ENCODE results near the gene GPR45.
"Not testable (repeated sequence)": the region's sequence is repeated elsewhere in the genome, so short reads cannot be mapped to it uniquely, and the experiment has no call there.

GPR45 gene

GRCh38 chr2:105248316-105249070 lies 7.0 kb downstream of the GPR45 start:
- no peak for DNase-seq (ENCODE audit: extremely low spot score)
- ChIA-PET CTCF (interaction anchor here (1.0 kb wide), 1 partner anchor 10 kb away, joined by 4 read pairs; no protein-coding TSS in a partner anchor), POLR2A (no interaction called here)
- no peak for TF ChIP-seq CTBP1 (IDR thresholded peaks at IDR 0.05; ENCODE audit: borderline replicate concordance)

GRCh38 chr2:105249181-105249580 lies 7.6 kb downstream of the GPR45 start:
- ChIA-PET CTCF (no interaction called here), POLR2A (no interaction called here)
- DNase-seq (ENCODE audit: extremely low spot score), result no peak
- no peak for TF ChIP-seq ELF4 (IDR thresholded peaks at IDR 0.05)
- no peak for TF ChIP-seq NFRKB (IDR thresholded peaks at IDR 0.05)
- no peak for TF ChIP-seq SUZ12 (IDR thresholded peaks at IDR 0.05)
- no peak for TF ChIP-seq ARNT (IDR thresholded peaks at IDR 0.05)
- no peak for TF ChIP-seq LEF1 (IDR thresholded peaks at IDR 0.05; ENCODE audit: borderline replicate concordance)
- TF ChIP-seq, protein P1, sequence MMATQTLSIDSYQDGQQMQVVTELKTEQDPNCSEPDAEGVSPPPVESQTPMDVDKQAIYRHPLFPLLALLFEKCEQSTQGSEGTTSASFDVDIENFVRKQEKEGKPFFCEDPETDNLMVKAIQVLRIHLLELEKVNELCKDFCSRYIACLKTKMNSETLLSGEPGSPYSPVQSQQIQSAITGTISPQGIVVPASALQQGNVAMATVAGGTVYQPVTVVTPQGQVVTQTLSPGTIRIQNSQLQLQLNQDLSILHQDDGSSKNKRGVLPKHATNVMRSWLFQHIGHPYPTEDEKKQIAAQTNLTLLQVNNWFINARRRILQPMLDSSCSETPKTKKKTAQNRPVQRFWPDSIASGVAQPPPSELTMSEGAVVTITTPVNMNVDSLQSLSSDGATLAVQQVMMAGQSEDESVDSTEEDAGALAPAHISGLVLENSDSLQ (IDR thresholded peaks at IDR 0.05), result no peak
- no peak for TF ChIP-seq BHLHE40 (IDR thresholded peaks at IDR 0.05; ENCODE audit: borderline replicate concordance)
- TF ChIP-seq FOXM1 (IDR thresholded peaks at IDR 0.05; ENCODE audit: borderline replicate concordance), result no peak
- no peak for TF ChIP-seq HDGF (IDR thresholded peaks at IDR 0.05; ENCODE audit: borderline replicate concordance)
- TF ChIP-seq FOXA1 (IDR thresholded peaks at IDR 0.05), result no peak
- TF ChIP-seq CTBP1 (IDR thresholded peaks at IDR 0.05; ENCODE audit: borderline replicate concordance), result no peak
- no peak for TF ChIP-seq SP1 (IDR thresholded peaks at IDR 0.05)
- TF ChIP-seq TARDBP (IDR thresholded peaks at IDR 0.05), result no peak
- no peak for TF ChIP-seq ZNF384 (IDR thresholded peaks at IDR 0.05)

DNA sequence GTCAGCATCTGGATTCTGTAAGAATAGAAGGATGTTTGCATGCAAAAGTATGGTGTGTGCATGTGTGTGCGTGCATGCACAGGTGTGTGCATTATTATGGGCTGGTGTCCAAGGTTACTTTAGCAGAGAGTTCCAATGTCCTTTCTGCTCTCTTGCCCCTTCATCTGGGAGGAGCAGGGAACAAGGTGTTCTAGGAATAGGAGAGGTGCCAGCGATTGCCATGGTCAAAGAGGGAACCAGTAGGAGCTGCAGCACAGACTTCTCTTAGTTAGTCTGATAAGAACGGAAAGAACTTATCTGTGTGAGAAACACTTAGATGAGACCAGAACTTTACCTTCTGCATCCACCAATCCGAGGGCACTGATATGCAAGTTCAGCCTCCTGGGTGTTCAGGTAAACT lies 8.3 kb downstream of the GPR45 start:
- POLR2A ChIA-PET, result no interaction called here
- DNase-seq (ENCODE audit: extremely low spot score), result no peak
- TF ChIP-seq ELF4 (IDR thresholded peaks at IDR 0.05) (no peak), BHLHE40 (IDR thresholded peaks at IDR 0.05; ENCODE audit: borderline replicate concordance) (no peak), FOXM1 (IDR thresholded peaks at IDR 0.05; ENCODE audit: borderline replicate concordance) (no peak), ZNF384 (IDR thresholded peaks at IDR 0.05) (no peak), SUZ12 (IDR thresholded peaks at IDR 0.05) (no peak), FOXK2 (IDR thresholded peaks at IDR 0.05) (no peak), L3MBTL2 (conservative IDR thresholded peaks at IDR 0.05) (no peak), SP1 (IDR thresholded peaks at IDR 0.05) (no peak), CTBP1 (IDR thresholded peaks at IDR 0.05; ENCODE audit: borderline replicate concordance) (no peak), LEF1 (IDR thresholded peaks at IDR 0.05; ENCODE audit: borderline replicate concordance) (no peak), ARNT (IDR thresholded peaks at IDR 0.05) (no peak), HDGF (IDR thresholded peaks at IDR 0.05; ENCODE audit: borderline replicate concordance) (no peak), TARDBP (IDR thresholded peaks at IDR 0.05) (no peak), NFRKB (IDR thresholded peaks at IDR 0.05) (no peak), FOXA1 (IDR thresholded peaks at IDR 0.05) (no peak)
- TF ChIP-seq, protein P1 (IDR thresholded peaks at IDR 0.05), result no peak
- CTCF ChIA-PET, result no interaction called here

DNA sequence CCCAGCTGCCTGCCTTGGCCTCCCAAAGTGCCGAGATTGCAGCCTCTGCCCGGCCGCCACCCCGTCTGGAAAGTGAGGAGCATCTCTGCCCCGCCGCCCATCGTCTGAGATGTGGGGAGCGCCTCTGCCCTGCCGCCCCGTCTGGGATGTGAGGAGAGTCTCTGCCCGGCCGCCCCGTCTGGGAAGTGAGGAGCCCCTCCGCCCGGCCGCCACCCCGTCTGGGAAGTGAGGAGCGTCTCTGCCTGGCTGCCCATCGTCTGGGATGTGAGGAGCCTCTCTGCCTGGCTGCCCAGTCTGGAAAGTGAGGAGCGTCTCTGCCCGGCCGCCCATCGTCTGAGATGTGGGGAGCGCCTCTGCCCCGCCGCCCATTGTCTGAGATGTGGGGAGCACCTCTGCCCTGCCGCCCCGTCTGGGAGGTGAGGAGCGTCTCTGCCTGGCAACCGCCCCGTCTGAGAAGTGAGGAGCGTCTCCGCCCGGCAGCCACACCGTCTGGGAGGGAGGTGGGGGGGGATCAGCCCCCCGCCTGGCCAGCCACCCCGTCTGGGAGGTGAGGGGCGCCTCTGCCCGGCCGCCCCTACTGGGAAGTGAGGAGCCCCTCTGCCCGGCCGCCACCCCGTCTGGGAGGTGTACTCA lies 9.6 kb downstream of the GPR45 start:
- CTCF ChIA-PET; POLR2A ChIA-PET; DNase-seq (ENCODE audit: extremely low spot score): not testable (repeated sequence)

DNA sequence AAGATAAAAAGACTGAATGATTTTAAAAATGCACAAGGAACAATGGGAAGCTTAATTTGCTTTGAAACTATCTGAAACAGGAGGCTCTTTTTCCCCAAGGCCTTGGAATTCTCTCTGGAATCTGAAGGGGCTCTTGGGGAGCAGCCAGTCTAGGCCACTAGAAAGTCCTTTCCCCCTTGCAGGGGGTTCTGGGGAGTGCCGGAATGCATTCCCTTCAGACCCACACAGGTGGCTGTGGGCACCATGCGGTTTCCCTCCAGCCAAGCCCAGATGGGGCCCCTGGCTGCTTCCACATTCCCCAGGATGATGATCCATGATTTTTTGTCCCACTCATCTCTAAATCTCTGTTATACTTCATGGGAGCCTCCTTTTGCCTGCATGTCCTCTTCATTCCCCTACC lies 10.7 kb downstream of the GPR45 start:
- TF ChIP-seq HDGF (IDR thresholded peaks at IDR 0.05; ENCODE audit: borderline replicate concordance) (no peak), SP1 (IDR thresholded peaks at IDR 0.05) (no peak), TARDBP (IDR thresholded peaks at IDR 0.05) (no peak), ZNF384 (IDR thresholded peaks at IDR 0.05) (no peak), NFRKB (IDR thresholded peaks at IDR 0.05) (no peak), FOXA1 (IDR thresholded peaks at IDR 0.05) (no peak), FOXM1 (IDR thresholded peaks at IDR 0.05; ENCODE audit: borderline replicate concordance) (no peak)
- POLR2A ChIA-PET, result no interaction called here
- CTCF ChIA-PET, result no interaction called here
- no peak for DNase-seq (ENCODE audit: extremely low spot score)

DNA sequence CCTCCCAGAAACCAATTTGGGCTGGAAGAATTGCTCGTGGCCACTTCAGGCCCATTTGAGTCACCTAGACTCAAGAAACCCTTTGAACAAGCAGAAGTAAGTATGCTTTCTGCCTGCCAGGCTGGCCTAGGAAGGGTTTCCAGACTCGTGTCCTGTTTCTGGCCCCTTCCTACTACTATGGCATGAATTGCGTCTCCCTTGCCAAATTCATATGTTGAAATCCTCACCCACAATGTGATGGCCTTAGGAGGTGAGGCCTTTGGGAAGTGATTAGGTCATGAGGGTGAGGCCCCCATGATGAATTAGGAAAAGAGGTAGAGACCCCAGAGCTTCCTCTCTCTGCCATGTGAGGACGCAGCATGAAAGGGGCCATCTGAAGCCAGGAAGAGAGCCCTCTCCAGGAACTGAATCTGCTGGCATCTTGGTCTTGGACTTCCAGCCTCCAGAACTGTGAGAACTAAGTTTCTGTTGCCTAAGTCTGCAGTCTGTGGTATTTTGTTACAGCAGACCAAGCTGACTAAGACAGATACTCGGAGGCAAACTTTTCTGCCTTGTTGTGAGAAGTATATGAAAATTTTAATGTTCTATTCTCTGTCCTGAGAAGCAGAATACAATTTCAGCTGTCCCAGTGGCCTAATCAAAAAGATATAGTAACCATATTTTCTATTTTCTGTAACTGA lies 13.1 kb downstream of the GPR45 start:
- CTCF ChIA-PET, result interaction anchor here (0.6 kb wide), 1 partner anchor 566 kb away, joined by 3 read pairs; no protein-coding TSS in a partner anchor
- POLR2A ChIA-PET, result no interaction called here
- TF ChIP-seq FOXA1 (IDR thresholded peaks at IDR 0.05) (no peak), FOXK2 (IDR thresholded peaks at IDR 0.05) (no peak), HDGF (IDR thresholded peaks at IDR 0.05; ENCODE audit: borderline replicate concordance) (no peak), ZNF384 (IDR thresholded peaks at IDR 0.05) (no peak), BHLHE40 (IDR thresholded peaks at IDR 0.05; ENCODE audit: borderline replicate concordance) (no peak), CTBP1 (IDR thresholded peaks at IDR 0.05; ENCODE audit: borderline replicate concordance) (no peak), SP1 (IDR thresholded peaks at IDR 0.05) (no peak), TARDBP (IDR thresholded peaks at IDR 0.05) (no peak), SUZ12 (IDR thresholded peaks at IDR 0.05) (no peak), ELF4 (IDR thresholded peaks at IDR 0.05) (no peak), L3MBTL2 (conservative IDR thresholded peaks at IDR 0.05) (no peak), ARNT (IDR thresholded peaks at IDR 0.05) (no peak), FOXM1 (IDR thresholded peaks at IDR 0.05; ENCODE audit: borderline replicate concordance) (no peak), NFRKB (IDR thresholded peaks at IDR 0.05) (no peak), LEF1 (IDR thresholded peaks at IDR 0.05; ENCODE audit: borderline replicate concordance) (no peak)
- TF ChIP-seq, protein P1 (IDR thresholded peaks at IDR 0.05), result no peak
- no peak for DNase-seq (ENCODE audit: extremely low spot score)

Measured in HEK293T (cell line).